GM12875 (cell line): ENCODE data around the gene MAST1.

Experiments
- H3K4me3 ChIP-seq: one replicate; pipeline ENCODE4 v1.5.1; 2011; ENCODE audit warnings: low read depth, low read length, control low read depth
- CTCF ChIP-seq: IDR thresholded peaks from 2 replicates; pipeline ENCODE4 v1.5.1; 2011; ENCODE audit warnings: low read depth, mild to moderate bottlenecking, control low read depth, inconsistent platforms, low read length, moderate library complexity, borderline replicate concordance; ENCODE audit not compliant: insufficient read depth

The MAST1 gene

DNA sequence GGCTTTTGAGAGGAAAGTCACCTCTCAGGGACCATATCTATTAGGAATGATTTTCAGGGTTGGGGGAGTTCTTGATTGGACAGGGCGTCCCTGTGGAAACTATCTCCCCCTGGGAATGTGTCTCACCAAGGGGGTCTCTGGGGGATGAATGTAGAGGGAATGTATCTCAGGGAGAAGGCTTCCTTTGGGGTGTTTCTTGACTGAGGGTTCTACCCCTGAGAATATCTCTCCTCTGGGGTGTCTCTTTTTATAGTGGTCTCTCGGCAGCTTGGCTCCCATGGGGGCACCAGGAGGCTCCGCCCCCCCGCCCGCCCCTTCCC, 4.9 kb upstream of the MAST1 start:
- no peak for TF ChIP-seq CTCF
- H3K4me3 ChIP-seq, result no peak overlapping the region

DNA sequence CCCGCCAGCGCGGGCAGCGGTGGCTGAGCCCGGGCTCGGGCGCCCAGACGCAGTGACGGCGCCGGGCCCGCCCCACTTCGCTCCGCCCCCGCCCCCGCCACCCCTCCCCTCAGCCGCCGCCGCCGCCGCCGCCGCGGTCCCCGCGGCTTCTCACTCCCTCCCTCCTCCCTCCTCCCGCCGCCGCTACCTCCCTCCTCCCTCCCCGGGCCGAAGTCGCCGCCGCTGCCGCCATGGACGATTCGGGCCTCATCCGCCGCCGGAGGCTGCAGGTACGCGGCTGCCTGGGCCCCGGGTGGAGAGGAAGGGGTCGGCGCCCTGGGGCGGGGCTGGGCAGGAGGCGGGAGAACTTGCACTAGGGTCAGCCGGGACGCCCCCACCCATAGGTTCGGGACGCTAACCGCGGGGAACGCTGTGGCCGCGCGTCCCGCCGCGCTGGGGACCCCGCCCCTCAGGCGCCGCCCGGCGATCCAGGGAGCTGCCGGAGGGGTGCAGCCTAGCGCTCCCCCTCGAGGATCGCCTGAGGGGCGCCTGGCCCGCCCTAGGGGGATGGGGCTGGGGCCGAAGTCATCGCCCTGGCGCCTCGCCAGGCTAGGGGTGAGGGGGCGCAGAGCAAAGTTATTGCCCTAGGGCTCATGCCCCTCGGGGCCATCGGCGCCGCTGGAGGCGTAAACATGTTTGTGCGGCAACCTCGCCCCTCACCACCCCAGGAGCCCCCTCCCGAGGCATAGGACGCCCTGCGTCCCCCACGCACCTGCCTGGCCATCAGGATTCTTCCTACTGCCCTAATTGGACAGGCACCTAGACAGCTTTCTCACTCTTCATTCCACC, 4.4 kb upstream of the MAST1 start:
- peak overlapping the region; percentile 24 for H3K4me3 ChIP-seq
- no peak for TF ChIP-seq CTCF

DNA sequence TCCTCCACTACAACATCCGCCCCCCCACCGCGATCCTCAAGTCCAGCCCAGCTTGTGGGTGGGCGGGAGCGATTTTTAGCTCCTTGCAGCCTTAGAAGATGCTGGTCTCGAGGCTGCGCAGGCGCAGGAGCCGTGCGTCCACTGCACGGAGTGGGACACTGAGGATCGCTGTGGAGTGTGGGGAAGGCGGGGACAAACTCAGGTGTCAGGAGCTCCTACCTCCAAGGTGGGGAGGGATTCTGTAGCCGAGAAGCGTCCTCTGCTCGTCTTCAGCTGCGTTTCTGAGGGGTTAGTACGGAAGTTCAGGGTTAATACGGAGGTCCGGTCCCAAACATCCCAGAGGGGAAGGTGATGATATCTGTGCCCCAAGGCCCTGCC, 3.8 kb upstream of the MAST1 start, which contains the start of gene RTBDN:
Gene RTBDN (minus strand): TSS at position 14 of the 378 bp plus-strand sequence. CDS start 4,600 bp downstream, outside the sequence.
- H3K4me3 ChIP-seq, result peak within 1 kb of the TSS; percentile 24
- TF ChIP-seq CTCF, result no peak

- no peak for TF ChIP-seq CTCF
- H3K4me3 ChIP-seq, result no peak overlapping the region
Measured at GRCh38 chr19:12834976-12835757, 3.1 kb upstream of the MAST1 start.

DNA sequence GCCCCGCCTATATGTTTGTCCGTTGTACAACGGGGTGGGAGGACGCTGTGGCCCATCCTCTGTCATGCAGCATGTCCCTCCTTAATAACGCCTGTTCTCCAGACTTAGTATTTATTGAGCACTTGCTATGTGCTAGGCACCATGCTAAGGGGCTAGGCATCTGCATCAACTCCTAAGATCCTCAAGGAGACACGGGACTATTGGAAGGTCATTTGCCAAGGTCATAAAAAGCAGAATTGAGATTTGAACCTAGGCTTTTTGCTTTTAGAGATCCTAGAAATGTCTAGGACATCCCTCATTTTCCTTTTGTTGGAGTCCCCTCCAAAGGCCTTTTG, 1.8 kb upstream of the MAST1 start:
- H3K4me3 ChIP-seq, result no peak overlapping the region
- TF ChIP-seq CTCF, result no peak

- no peak overlapping the region for H3K4me3 ChIP-seq
- no peak for TF ChIP-seq CTCF
Measured at GRCh38 chr19:12837225-12837624, 1.1 kb upstream of the MAST1 start.
